Small intestine (tissue), 7 donors: ENCODE results near the gene MRGPRD. TPM values are rescaled to one million over a fixed set of nuclear protein-coding genes. Genes with fewer than 3 reads are reported as not detected.

Experiments
- DNase-seq, 2 donors: peaks; one replicate each; pipeline versions ENCODE4 v3.0.0 to v3.0.0-alpha.2; 2013
- FAIRE-seq: peaks from 2 replicates; lab custom pipeline; 2012; peaks lifted over from hg19 to GRCh38; lab: Jason Lieb, UNC
- H3K27ac ChIP-seq, 3 donors: one replicate each; pipeline ENCODE4 v1.5.1; 2013; ENCODE audit warnings: low read length in 2 of 3, mild to moderate bottlenecking in 2 of 3, control low read depth in 1 of 3, inconsistent platforms in 1 of 3, low read depth in 1 of 3, moderate library complexity in 1 of 3
- H3K27me3 ChIP-seq, 3 donors: one replicate each; pipeline ENCODE4 v1.6.1; 2013; ENCODE audit warnings: low read length in 3 of 3, inconsistent platforms in 1 of 3; ENCODE audit not compliant: control insufficient read depth in 3 of 3, insufficient read depth in 3 of 3
- H3K36me3 ChIP-seq, 3 donors: one replicate each; pipeline ENCODE4 v1.6.1; 2013; ENCODE audit warnings: low read length in 3 of 3, inconsistent platforms in 1 of 3, low read depth in 1 of 3, mild to moderate bottlenecking in 1 of 3, moderate library complexity in 1 of 3; ENCODE audit not compliant: control insufficient read depth in 3 of 3, insufficient read depth in 2 of 3
- H3K4me1 ChIP-seq, 3 donors: one replicate each; pipeline ENCODE4 v1.6.1; 2013; ENCODE audit warnings: low read length in 2 of 3, inconsistent platforms in 1 of 3, low read depth in 1 of 3, mild to moderate bottlenecking in 1 of 3, moderate library complexity in 1 of 3; ENCODE audit not compliant: control insufficient read depth in 3 of 3, insufficient read depth in 2 of 3
- H3K4me3 ChIP-seq, 3 donors: one replicate each; pipeline ENCODE4 v1.5.1; 2013; ENCODE audit warnings: low read length in 3 of 3, control low read depth in 1 of 3, inconsistent platforms in 1 of 3, low read depth in 1 of 3, mild to moderate bottlenecking in 1 of 3, moderate library complexity in 1 of 3
- H3K9me3 ChIP-seq, 2 donors: one replicate each; pipeline ENCODE4 v1.6.1; 2013; ENCODE audit warnings: low read depth in 1 of 2, low read length in 1 of 2; ENCODE audit not compliant: control insufficient read depth in 2 of 2, insufficient read depth in 1 of 2
- WGBS, 3 donors: extraction: QIAGEN DNeasy Blood & Tissue Kit; methylation state at CpG; one replicate each; pipeline ENCODE4 v1.1.7; 2013; 5-methylcytosine and 5-hydroxymethylcytosine counted together
- polyA plus RNA-seq, 4 donors: library from polyadenylated mRNA; stranded (reverse) in 3 of 4; unstranded in 1 of 4; fragments of 200-250 nt in 3 of 4; fragments of 120-200 nt in 1 of 4; gene quantifications; one replicate each; pipeline versions ENCODE4 v1.2.1 to v1.2.3, GENCODE V29; 2013
- donor health status: healthy with polysubstance abuse.
- donor health status: control.
- donor health status: control.
- donor health status: Bipolar disorder and iron deficiency.
- donor health status: healthy.

MRGPRD gene
- polyA plus RNA-seq, 4 donors = 0.06 TPM; not detected in 3

- 84 to 87% (median 85%) methylated on average over 15 of the region's 15 CpGs for WGBS, 3 donors
- FAIRE-seq = no peak
These were observed 14.6 kb downstream of the MRGPRD start for GRCh38 chr11:68965901-68966853.

GRCh38 chr11:68963779-68964178 is 17.0 kb downstream of the MRGPRD start:
- FAIRE-seq (no peak), DNase-seq (no peak)
- Histone ChIP-seq H3K9me3 (peaks cover 0 to 9% of the 10 kb centered on the region in 2 donors), H3K27me3 (peaks cover 0 to 6% (median 0%) of the 10 kb centered on the region in 3 donors), H3K36me3 (no peaks in the 10 kb centered on the region), H3K27ac (no peak overlapping the region), H3K4me3 (no peak overlapping the region), H3K4me1 (no peaks in the 10 kb centered on the region)
- WGBS, 3 donors = 92 to 96% (median 94%) methylated on average over 3 of the region's 3 CpGs

More at GRCh38 chr11:68965901-68966853, 14.6 kb downstream of the MRGPRD start:
- Histone ChIP-seq H3K36me3 (no peaks in the 10 kb centered on the region), H3K4me3 (no peak overlapping the region), H3K9me3 (peaks cover 0 to 9% of the 10 kb centered on the region in 2 donors), H3K27me3 (peaks cover 0 to 12% (median 0%) of the 10 kb centered on the region in 3 donors), H3K4me1 (no peaks in the 10 kb centered on the region), H3K27ac (no peak overlapping the region)
- DNase-seq = no peak

- H3K4me3 ChIP-seq = no peak overlapping the region
- no peak overlapping the region for H3K27ac ChIP-seq
- peaks cover 0 to 3% (median 0%) of the 10 kb centered on the region in 3 donors for H3K27me3 ChIP-seq
- WGBS, 3 donors = 73 to 80% (median 78%) methylated on average over 16 of the region's 16 CpGs
- DNase-seq (no peak), FAIRE-seq (no peak)
- peaks cover 0 to 9% of the 10 kb centered on the region in 2 donors for H3K9me3 ChIP-seq
- H3K4me1 ChIP-seq = no peaks in the 10 kb centered on the region
- no peaks in the 10 kb centered on the region for H3K36me3 ChIP-seq
These were observed 18.1 kb downstream of the MRGPRD start for GRCh38 chr11:68962527-68963250.

GRCh38 chr11:68961245-68961644 is 19.5 kb downstream of the MRGPRD start:
- H3K27ac ChIP-seq = no peak overlapping the region
- peaks cover 0 to 2% (median 0%) of the 10 kb centered on the region in 3 donors for H3K4me1 ChIP-seq
- H3K4me3 ChIP-seq = no peak overlapping the region
- FAIRE-seq (no peak), DNase-seq (no peak)
- no peaks in the 10 kb centered on the region for H3K36me3 ChIP-seq
- no peaks in the 10 kb centered on the region for H3K27me3 ChIP-seq
- 59 to 77% (median 69%) methylated on average over 8 of the region's 8 CpGs for WGBS, 3 donors
- peaks cover 0 to 9% of the 10 kb centered on the region in 2 donors for H3K9me3 ChIP-seq

- WGBS, 3 donors = 82 to 89% (median 83%) methylated on average over 25 of the region's 25 CpGs
- DNase-seq = no peak
These were observed 20.3 kb downstream of the MRGPRD start for GRCh38 chr11:68960294-68961071.

GRCh38 chr11:68959465-68960293 is 21.1 kb downstream of the MRGPRD start:
- FAIRE-seq (no peak), DNase-seq (no peak)
- 87 to 92% (median 90%) methylated on average over 27 to 31 of the region's 31 CpGs for WGBS, 3 donors
- H3K27ac ChIP-seq = no peak overlapping the region
- H3K4me1 ChIP-seq = peaks cover 0 to 14% (median 3%) of the 10 kb centered on the region in 3 donors
- H3K4me3 ChIP-seq = no peak overlapping the region
- no peaks in the 10 kb centered on the region for H3K36me3 ChIP-seq
- H3K9me3 ChIP-seq = peaks cover 0 to 5% of the 10 kb centered on the region in 2 donors
- no peaks in the 10 kb centered on the region for H3K27me3 ChIP-seq

More at GRCh38 chr11:68960294-68961071, 20.3 kb downstream of the MRGPRD start:
- no peak overlapping the region for H3K4me3 ChIP-seq
- H3K27ac ChIP-seq = no peak overlapping the region
- no peaks in the 10 kb centered on the region for H3K36me3 ChIP-seq
- no peak for FAIRE-seq
- H3K9me3 ChIP-seq = peaks cover 0 to 5% of the 10 kb centered on the region in 2 donors
- H3K27me3 ChIP-seq = no peaks in the 10 kb centered on the region
- H3K4me1 ChIP-seq = peaks cover 0 to 7% (median 1%) of the 10 kb centered on the region in 3 donors

GRCh38 chr11:68958211-68958610 is 22.6 kb downstream of the MRGPRD start:
- no peak overlapping the region for H3K4me3 ChIP-seq
- peaks cover 0 to 14% (median 3%) of the 10 kb centered on the region in 3 donors for H3K4me1 ChIP-seq
- WGBS, 3 donors = 89 to 95% (median 92%) methylated on average over 9 of the region's 9 CpGs
- FAIRE-seq (no peak), DNase-seq (no peak)
- H3K27me3 ChIP-seq = no peaks in the 10 kb centered on the region
- no peaks in the 10 kb centered on the region for H3K36me3 ChIP-seq
- no peaks in the 10 kb centered on the region for H3K9me3 ChIP-seq
- H3K27ac ChIP-seq = no peak overlapping the region
